ENCODE data around the gene SEMA4A. TPM values are rescaled to one million over a fixed set of nuclear protein-coding genes. Genes with fewer than 3 reads are reported as not detected.

SEMA4A gene
- polyA plus RNA-seq, 1 of the 3 experiments (the other 2 are of a cell fraction): 1.3 TPM

DNA sequence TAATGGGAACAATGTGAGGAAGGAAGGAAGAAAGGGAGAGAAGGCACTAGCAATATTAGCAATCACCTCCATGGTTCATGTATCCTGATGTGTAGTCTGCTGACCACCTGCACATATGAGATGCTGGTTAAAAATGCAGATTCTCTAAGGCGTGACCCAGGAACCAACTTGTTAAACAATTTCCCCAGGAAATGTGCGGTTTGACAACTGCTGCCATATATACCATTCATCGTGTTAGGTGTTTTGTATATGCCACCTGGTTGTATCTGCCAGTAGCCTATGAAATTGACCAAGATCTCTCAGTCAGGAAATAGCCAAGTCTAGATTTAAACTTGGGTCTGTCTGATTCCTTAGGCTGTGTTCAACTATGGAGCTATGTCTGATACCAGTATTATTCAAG is 4.1 kb downstream of the SEMA4A start:
- H3K9me2 ChIP-seq: no peaks in the 10 kb centered on the region
- no peaks in the 10 kb centered on the region for H4K20me1 ChIP-seq (ENCODE audit: insufficient read depth)
- H3K36me3 ChIP-seq (replicated peaks in 1 of 2; ENCODE audit: control insufficient read depth in 1 of 2, insufficient read depth in 2 of 2, low read length in 1 of 2): no peaks in the 10 kb centered on the region
- H3K27me3 ChIP-seq (ENCODE audit: insufficient read depth): no peaks in the 10 kb centered on the region
- H3K4me3 ChIP-seq (ENCODE audit: low read depth in 2 of 2, low read length in 1 of 2): no peak overlapping the region
- H3K27ac ChIP-seq (ENCODE audit: low read depth in 2 of 2, low read length in 1 of 2): no peak overlapping the region
- H3K4me2 ChIP-seq: no peak overlapping the region
- no peaks in the 10 kb centered on the region for H3K79me2 ChIP-seq (ENCODE audit: insufficient read depth)
- H3K9ac ChIP-seq: no peak overlapping the region
- WGBS (ENCODE audit: low lambda C conversion rate): 96% methylated on average over 3 of the region's 3 CpGs
- TF ChIP-seq EP300 (IDR thresholded peaks at IDR 0.05; ENCODE audit: borderline replicate concordance in 1 of 2, low read depth in 1 of 2, low read length in 1 of 2) (no peak), RAD21 (IDR thresholded peaks at IDR 0.05; ENCODE audit: low read length) (no peak), MEF2A (IDR thresholded peaks at IDR 0.05; ENCODE audit: borderline replicate concordance, low read depth) (no peak), TAF1 (IDR thresholded peaks at IDR 0.05; ENCODE audit: borderline replicate concordance, low read depth, low read length) (no peak), EZH2phosphoT487 (IDR thresholded peaks at IDR 0.05; ENCODE audit: borderline replicate concordance, low read depth) (no peak), FOXM1 (IDR thresholded peaks at IDR 0.05; ENCODE audit: low read depth) (no peak), RFX5 (IDR thresholded peaks at IDR 0.05; ENCODE audit: low read length) (no peak), GATA2 (CRISPR knock-in tag; IDR thresholded peaks at IDR 0.05) (no peak)
- TF ChIP-seq, protein P1, sequence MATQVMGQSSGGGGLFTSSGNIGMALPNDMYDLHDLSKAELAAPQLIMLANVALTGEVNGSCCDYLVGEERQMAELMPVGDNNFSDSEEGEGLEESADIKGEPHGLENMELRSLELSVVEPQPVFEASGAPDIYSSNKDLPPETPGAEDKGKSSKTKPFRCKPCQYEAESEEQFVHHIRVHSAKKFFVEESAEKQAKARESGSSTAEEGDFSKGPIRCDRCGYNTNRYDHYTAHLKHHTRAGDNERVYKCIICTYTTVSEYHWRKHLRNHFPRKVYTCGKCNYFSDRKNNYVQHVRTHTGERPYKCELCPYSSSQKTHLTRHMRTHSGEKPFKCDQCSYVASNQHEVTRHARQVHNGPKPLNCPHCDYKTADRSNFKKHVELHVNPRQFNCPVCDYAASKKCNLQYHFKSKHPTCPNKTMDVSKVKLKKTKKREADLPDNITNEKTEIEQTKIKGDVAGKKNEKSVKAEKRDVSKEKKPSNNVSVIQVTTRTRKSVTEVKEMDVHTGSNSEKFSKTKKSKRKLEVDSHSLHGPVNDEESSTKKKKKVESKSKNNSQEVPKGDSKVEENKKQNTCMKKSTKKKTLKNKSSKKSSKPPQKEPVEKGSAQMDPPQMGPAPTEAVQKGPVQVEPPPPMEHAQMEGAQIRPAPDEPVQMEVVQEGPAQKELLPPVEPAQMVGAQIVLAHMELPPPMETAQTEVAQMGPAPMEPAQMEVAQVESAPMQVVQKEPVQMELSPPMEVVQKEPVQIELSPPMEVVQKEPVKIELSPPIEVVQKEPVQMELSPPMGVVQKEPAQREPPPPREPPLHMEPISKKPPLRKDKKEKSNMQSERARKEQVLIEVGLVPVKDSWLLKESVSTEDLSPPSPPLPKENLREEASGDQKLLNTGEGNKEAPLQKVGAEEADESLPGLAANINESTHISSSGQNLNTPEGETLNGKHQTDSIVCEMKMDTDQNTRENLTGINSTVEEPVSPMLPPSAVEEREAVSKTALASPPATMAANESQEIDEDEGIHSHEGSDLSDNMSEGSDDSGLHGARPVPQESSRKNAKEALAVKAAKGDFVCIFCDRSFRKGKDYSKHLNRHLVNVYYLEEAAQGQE (IDR thresholded peaks at IDR 0.05; ENCODE audit: low read depth, low read length): no peak
- TF ChIP-seq, protein P2, sequence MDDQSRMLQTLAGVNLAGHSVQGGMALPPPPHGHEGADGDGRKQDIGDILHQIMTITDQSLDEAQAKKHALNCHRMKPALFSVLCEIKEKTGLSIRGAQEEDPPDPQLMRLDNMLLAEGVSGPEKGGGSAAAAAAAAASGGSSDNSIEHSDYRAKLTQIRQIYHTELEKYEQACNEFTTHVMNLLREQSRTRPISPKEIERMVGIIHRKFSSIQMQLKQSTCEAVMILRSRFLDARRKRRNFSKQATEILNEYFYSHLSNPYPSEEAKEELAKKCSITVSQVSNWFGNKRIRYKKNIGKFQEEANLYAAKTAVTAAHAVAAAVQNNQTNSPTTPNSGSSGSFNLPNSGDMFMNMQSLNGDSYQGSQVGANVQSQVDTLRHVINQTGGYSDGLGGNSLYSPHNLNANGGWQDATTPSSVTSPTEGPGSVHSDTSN (IDR thresholded peaks at IDR 0.05): no peak
- DNase-seq: no peak
- ChIA-PET CTCF (interaction anchor here (0.7 to 1.0 kb wide), 2 partner anchors 16 to 68 kb away, joined by 3 read pairs; no protein-coding TSS in a partner anchor), POLR2A (no interaction called here)
- peaks cover 3 to 12% of the 10 kb centered on the region in 2 experiments; a peak in 2 of 4 replicates for H3K4me1 ChIP-seq (ENCODE audit: control insufficient read depth in 1 of 2, insufficient read depth in 2 of 2, low read depth in 1 of 2, low read length in 1 of 2)
- H3F3A ChIP-seq (replicated peaks; ENCODE audit: insufficient read depth): no peaks in the 10 kb centered on the region
- H2AFZ ChIP-seq (ENCODE audit: low read depth): no peak overlapping the region
- H3K9me3 ChIP-seq: no peaks in the 10 kb centered on the region

DNA sequence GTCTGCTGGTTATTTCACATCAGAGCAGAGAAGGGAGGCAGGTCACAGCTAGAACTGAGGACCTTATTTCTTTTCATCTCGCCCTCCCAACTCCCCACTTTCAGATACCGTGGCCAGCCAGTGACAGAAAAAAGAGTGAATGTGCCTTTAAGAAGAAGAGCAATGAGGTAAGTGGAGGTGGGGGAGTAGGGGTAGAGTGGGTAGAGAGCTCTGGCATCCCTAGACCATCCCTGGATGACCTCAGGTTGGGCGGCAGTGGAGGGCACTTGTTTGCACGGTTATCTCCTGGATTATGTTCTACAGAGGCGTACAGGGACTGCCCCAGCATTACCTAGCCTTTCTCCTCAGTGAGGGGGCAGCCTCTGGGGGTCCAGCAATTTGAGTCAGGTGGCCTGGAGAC is 4.6 kb downstream of the SEMA4A start:
- H2AFZ ChIP-seq (ENCODE audit: low read depth): no peak overlapping the region
- H3K4me1 ChIP-seq (ENCODE audit: control insufficient read depth in 1 of 2, insufficient read depth in 2 of 2, low read depth in 1 of 2, low read length in 1 of 2): peaks cover 3 to 17% of the 10 kb centered on the region in 2 experiments; a peak in 2 of 4 replicates
- no peak overlapping the region for H3K4me3 ChIP-seq (ENCODE audit: low read depth in 2 of 2, low read length in 1 of 2)
- H4K20me1 ChIP-seq (ENCODE audit: insufficient read depth): no peaks in the 10 kb centered on the region
- ChIA-PET POLR2A (no interaction called here), CTCF (interaction anchor here (0.7 to 1.0 kb wide), 3 partner anchors 16 to 67 kb away, joined by 3 read pairs; no protein-coding TSS in a partner anchor)
- H3K27ac ChIP-seq (ENCODE audit: low read depth in 2 of 2, low read length in 1 of 2): no peak overlapping the region
- H3K9ac ChIP-seq: no peak overlapping the region
- H3K36me3 ChIP-seq (replicated peaks in 1 of 2; ENCODE audit: control insufficient read depth in 1 of 2, insufficient read depth in 2 of 2, low read length in 1 of 2): no peaks in the 10 kb centered on the region
- no peaks in the 10 kb centered on the region for H3F3A ChIP-seq (replicated peaks; ENCODE audit: insufficient read depth)
- H3K4me2 ChIP-seq: no peak overlapping the region
- WGBS (ENCODE audit: low lambda C conversion rate): 83% methylated on average over 5 of the region's 5 CpGs
- no peaks in the 10 kb centered on the region for H3K27me3 ChIP-seq (ENCODE audit: insufficient read depth)
- DNase-seq: no peak
- H3K9me2 ChIP-seq: no peaks in the 10 kb centered on the region
- H3K9me3 ChIP-seq: no peaks in the 10 kb centered on the region
- H3K79me2 ChIP-seq (ENCODE audit: insufficient read depth): no peaks in the 10 kb centered on the region
- TF ChIP-seq GATA2 (CRISPR knock-in tag; IDR thresholded peaks at IDR 0.05): no peak
- no peak for TF ChIP-seq FOXJ3 (CRISPR knock-in tag; IDR thresholded peaks at IDR 0.05)
- no peak for TF ChIP-seq YY1 (IDR thresholded peaks at IDR 0.05; ENCODE audit: low read depth)
- no peak for TF ChIP-seq MXI1 (IDR thresholded peaks at IDR 0.05; ENCODE audit: low read depth, low read length)
- TF ChIP-seq RAD21 (IDR thresholded peaks at IDR 0.05; ENCODE audit: low read length): no peak
- no peak for TF ChIP-seq POLR2AphosphoS5 (IDR thresholded peaks at IDR 0.05; ENCODE audit: low read depth, low read length)
- no peak for TF ChIP-seq FOSL2 (IDR thresholded peaks at IDR 0.05; ENCODE audit: borderline replicate concordance, low read depth)
- TF ChIP-seq, protein P1 (IDR thresholded peaks at IDR 0.05; ENCODE audit: low read depth, low read length): no peak
- TF ChIP-seq, protein P3, sequence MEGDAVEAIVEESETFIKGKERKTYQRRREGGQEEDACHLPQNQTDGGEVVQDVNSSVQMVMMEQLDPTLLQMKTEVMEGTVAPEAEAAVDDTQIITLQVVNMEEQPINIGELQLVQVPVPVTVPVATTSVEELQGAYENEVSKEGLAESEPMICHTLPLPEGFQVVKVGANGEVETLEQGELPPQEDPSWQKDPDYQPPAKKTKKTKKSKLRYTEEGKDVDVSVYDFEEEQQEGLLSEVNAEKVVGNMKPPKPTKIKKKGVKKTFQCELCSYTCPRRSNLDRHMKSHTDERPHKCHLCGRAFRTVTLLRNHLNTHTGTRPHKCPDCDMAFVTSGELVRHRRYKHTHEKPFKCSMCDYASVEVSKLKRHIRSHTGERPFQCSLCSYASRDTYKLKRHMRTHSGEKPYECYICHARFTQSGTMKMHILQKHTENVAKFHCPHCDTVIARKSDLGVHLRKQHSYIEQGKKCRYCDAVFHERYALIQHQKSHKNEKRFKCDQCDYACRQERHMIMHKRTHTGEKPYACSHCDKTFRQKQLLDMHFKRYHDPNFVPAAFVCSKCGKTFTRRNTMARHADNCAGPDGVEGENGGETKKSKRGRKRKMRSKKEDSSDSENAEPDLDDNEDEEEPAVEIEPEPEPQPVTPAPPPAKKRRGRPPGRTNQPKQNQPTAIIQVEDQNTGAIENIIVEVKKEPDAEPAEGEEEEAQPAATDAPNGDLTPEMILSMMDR (IDR thresholded peaks at IDR 0.05): no peak
- TF ChIP-seq SMC3 (IDR thresholded peaks at IDR 0.05; ENCODE audit: low read depth, low read length): no peak
- no peak for TF ChIP-seq RCOR1 (IDR thresholded peaks at IDR 0.05; ENCODE audit: low read length)
